Measurements from ENCODE around the gene EDC3. TPM values are rescaled to one million over a fixed set of nuclear protein-coding genes. Genes with fewer than 3 reads are reported as not detected.
"Not testable (repeated sequence)": the region's sequence is repeated elsewhere in the genome, so short reads cannot be mapped to it uniquely, and the experiment has no call there.

EDC3 gene, protein sequence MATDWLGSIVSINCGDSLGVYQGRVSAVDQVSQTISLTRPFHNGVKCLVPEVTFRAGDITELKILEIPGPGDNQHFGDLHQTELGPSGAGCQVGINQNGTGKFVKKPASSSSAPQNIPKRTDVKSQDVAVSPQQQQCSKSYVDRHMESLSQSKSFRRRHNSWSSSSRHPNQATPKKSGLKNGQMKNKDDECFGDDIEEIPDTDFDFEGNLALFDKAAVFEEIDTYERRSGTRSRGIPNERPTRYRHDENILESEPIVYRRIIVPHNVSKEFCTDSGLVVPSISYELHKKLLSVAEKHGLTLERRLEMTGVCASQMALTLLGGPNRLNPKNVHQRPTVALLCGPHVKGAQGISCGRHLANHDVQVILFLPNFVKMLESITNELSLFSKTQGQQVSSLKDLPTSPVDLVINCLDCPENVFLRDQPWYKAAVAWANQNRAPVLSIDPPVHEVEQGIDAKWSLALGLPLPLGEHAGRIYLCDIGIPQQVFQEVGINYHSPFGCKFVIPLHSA
- 58.4 and 61.4 TPM in 2 replicates for total RNA-seq

DNA sequence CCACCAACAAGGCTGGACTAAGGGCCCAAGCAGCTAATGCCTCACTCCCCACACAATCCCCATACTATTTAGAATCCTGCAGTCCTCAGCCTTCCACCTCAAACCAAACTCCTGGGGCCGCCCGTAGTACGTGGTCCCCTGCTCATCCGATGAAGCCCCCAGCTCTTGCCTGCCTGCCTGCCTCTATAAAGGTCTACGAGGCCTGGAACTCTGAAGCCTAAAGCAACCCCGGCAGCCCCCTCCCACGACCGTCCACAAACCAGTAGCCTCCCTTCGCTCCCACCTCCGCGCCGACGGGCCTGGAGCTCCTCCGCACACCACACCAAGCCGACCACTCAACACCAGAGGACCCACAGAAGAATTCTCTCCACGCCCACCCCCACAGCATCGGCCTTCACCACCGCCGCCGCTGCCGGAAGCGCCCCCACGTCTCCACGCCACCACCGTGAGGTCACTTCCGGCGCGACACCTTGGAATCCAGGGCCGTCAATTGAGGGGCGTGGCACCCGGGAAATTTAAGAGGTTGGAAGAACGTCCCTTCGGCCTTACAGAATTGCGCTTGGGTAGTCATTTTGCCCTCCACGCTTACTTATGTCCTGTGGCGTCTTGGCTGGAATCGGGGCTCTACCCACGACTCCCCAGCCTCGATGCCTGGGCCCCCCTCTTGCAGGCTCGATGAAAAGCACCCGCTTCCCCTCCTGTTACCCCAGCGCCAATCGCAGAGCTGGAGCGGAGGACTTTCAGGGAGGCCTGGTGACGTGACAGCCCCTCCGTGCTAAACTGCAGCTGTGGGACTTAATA lies at the start of gene EDC3:
Gene EDC3 (minus strand): TSS at position 428 of the 801 bp plus-strand sequence. CDS start 20,900 bp downstream, outside the sequence.
- intact Hi-C loops (cut with micrococcal nuclease): loop anchor here (1.0 to 5.0 kb wide), 7 partner anchors 29 to 929 kb away; partner anchors contain the start of genes ARID3B, CLK3, MPI and SNUPN
- Mint-ChIP-seq H3K27ac (peak within 1 kb of the TSS; percentile 100), H3K4me3 (peak within 1 kb of the TSS; percentile 100)

DNA sequence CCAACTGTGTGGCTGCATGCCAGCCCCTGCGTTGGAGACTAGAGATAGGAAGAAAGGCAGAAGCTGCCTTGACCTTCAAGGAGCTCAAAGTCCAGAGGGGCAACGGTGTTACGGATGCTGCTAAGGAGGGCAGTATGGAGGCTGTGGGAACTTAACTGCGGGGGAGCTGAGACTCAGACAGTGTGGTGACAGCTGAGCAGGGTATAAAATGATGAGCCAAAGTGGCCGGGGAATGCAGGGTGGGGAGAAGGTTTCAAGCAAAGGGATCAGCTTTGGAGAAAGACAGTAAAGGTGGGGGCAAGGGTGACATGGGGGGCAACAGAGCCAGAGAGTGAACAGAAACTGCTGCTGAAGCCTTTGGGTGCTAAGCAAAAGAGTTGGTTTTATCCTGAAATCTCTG lies 46.6 kb upstream of the EDC3 start:
- Mint-ChIP-seq H3K27ac (no peak overlapping the region), H3K36me3 (ENCODE audit: low read depth) (no peaks in the 10 kb centered on the region), H3K4me3 (no peak overlapping the region), H3K9me3 (peaks cover 15% of the 10 kb centered on the region), H3K27me3 (ENCODE audit: insufficient read depth) (peaks cover 4% of the 10 kb centered on the region), H3K4me1 (ENCODE audit: low read depth) (peaks cover 6% of the 10 kb centered on the region)
- intact Hi-C loops (cut with micrococcal nuclease): no loop called here
- DNase-seq (ENCODE audit: low spot score): no peak

More for the DNA sequence above, at the start of gene EDC3:
- peak; percentile 80 for DNase-seq (ENCODE audit: low spot score)
- H3K9me3 Mint-ChIP-seq: no peaks in the 10 kb centered on the region
- peaks cover 40% of the 10 kb centered on the region for H3K4me1 Mint-ChIP-seq (ENCODE audit: low read depth)
- peaks cover 2% of the 10 kb centered on the region for H3K27me3 Mint-ChIP-seq (ENCODE audit: insufficient read depth)
- peaks cover 2% of the 10 kb centered on the region for H3K36me3 Mint-ChIP-seq (ENCODE audit: low read depth)

DNA sequence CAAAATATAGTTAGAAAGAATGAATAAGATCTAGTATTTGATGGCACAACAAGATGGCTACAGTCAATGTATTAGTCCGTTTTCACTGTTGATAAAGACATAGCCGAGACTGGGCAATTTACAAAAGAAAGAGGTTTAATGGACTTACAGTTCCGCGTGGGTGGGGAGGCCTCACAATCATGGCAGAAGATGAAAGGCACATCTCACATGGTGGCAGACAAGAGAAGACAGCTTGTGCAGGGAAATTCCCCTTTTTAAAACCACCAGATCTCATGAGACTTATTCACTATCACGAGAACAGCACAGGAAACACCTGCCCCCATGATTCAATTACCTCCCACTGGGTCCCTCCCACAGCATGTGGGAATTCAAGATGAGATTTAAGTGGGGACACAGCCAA lies 42.4 kb upstream of the EDC3 start:
- H3K9me3 Mint-ChIP-seq: peaks cover 19% of the 10 kb centered on the region
- intact Hi-C loops (cut with micrococcal nuclease); H3K4me3 Mint-ChIP-seq; H3K27me3 Mint-ChIP-seq (ENCODE audit: insufficient read depth); H3K4me1 Mint-ChIP-seq (ENCODE audit: low read depth); DNase-seq (ENCODE audit: low spot score); H3K36me3 Mint-ChIP-seq (ENCODE audit: low read depth); H3K27ac Mint-ChIP-seq: not testable (repeated sequence)

DNA sequence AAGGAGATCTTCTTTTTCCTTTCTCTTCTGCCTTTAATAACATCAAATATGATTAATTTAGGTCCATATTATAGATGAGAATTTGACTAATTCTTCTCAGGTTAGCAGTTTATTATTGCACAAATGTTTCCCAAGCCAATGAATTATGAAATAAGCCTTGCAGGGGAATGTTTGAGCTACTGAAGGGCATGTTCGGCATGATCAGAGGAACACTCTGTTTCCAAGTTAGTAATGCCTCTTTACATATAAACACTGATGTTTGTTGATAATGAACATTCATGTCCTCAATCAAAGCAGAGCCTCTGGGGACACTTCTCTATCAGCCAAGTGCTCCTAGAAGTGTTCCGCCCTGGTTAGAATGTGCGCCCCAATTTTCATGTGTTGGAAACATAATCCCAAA lies 39.5 kb upstream of the EDC3 start:
- Mint-ChIP-seq H3K27me3 (ENCODE audit: insufficient read depth) (peaks cover 6% of the 10 kb centered on the region), H3K4me3 (no peak overlapping the region), H3K9me3 (peaks cover 12% of the 10 kb centered on the region), H3K4me1 (ENCODE audit: low read depth) (peaks cover 6% of the 10 kb centered on the region), H3K36me3 (ENCODE audit: low read depth) (no peaks in the 10 kb centered on the region), H3K27ac (no peak overlapping the region)
- intact Hi-C loops (cut with micrococcal nuclease): no loop called here
- no peak for DNase-seq (ENCODE audit: low spot score)

DNA sequence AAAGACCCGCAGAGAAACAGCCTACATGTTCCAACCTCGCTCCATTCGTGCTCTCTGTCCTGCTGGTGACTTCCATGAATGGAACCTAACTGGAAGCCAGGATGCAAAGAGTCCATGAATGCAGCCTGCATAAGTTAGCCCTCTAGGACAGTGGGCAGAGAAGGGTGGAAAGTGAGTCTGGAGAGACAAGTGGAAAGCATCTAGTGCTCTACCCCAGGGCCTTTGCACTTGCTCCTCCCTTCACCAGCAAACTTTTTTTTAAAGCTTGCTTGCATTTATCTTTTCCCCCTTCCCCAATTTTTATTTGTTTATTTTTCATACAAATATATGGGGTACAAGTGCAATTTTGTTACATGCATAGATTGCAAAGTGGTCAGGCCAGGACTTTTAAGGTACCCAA lies 37.4 kb upstream of the EDC3 start:
- H3K27me3 Mint-ChIP-seq (ENCODE audit: insufficient read depth): peaks cover 6% of the 10 kb centered on the region
- DNase-seq (ENCODE audit: low spot score): no peak
- no peaks in the 10 kb centered on the region for H3K36me3 Mint-ChIP-seq (ENCODE audit: low read depth)
- no peak overlapping the region for H3K27ac Mint-ChIP-seq
- H3K4me1 Mint-ChIP-seq (ENCODE audit: low read depth): peaks cover 5% of the 10 kb centered on the region
- no peak overlapping the region for H3K4me3 Mint-ChIP-seq
- intact Hi-C loops (cut with micrococcal nuclease): no loop called here
- peaks cover 11% of the 10 kb centered on the region for H3K9me3 Mint-ChIP-seq

DNA sequence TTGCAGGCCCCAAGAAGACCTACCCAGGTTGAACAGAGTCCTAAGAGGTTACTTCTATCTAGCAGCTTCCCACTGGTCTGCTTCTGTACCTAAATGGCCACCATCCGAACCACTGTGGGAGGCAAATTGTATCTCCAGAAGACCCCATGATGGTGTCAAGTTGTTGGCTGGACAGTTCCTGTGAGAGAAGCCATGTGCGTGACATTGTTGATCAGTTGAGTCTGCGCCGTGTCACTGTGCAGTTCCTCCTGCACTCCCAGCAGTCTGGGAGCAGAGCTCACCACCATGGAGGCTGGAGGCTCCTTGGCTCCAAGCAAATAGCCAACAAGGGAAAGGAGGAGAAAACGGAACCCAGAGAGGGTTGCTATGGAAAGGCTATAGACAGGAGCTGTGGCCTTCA lies 37.0 kb upstream of the EDC3 start:
- no peak overlapping the region for H3K4me3 Mint-ChIP-seq
- H3K4me1 Mint-ChIP-seq (ENCODE audit: low read depth): peaks cover under 1% of the 10 kb centered on the region
- H3K9me3 Mint-ChIP-seq: peaks cover 7% of the 10 kb centered on the region
- H3K27ac Mint-ChIP-seq: no peak overlapping the region
- H3K27me3 Mint-ChIP-seq (ENCODE audit: insufficient read depth): peaks cover 6% of the 10 kb centered on the region
- H3K36me3 Mint-ChIP-seq (ENCODE audit: low read depth): no peaks in the 10 kb centered on the region
- DNase-seq (ENCODE audit: low spot score): no peak
- intact Hi-C loops (cut with micrococcal nuclease): no loop called here

DNA sequence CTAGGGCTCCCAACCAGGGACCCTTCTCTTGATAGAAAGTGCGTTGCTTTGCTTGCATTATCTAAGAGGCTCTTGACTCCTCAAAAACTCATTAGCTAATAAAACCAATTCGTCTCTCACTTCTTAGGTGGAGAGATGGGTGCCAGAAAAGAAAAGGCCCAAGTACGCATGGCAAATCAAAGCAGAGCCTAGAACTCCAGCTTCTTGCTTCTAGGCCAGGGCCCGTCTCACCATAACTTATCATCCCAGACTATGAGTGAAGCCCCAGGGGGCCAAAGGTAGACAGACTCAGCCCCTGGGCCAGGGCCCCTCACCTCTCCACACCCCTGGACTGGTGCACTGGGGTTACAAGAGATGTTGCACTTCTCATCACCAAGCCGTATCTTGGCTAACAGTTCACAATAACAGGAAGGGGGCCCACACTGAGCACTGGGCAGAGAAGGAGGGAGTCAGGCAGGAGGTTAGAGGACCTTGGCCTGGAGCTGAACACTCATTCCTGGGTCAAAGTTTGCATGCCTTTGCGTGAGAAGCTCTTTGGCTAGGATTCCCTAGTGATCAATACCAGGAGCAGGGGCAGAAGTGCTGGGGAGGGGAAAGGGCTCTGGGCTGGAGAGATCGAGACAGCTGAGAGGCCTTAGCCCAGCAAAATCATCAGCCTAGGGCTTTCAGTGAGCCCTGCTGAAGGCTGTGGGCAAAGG lies 34.9 kb upstream of the EDC3 start:
- DNase-seq (ENCODE audit: low spot score): no peak
- H3K27ac Mint-ChIP-seq: no peak overlapping the region

DNA sequence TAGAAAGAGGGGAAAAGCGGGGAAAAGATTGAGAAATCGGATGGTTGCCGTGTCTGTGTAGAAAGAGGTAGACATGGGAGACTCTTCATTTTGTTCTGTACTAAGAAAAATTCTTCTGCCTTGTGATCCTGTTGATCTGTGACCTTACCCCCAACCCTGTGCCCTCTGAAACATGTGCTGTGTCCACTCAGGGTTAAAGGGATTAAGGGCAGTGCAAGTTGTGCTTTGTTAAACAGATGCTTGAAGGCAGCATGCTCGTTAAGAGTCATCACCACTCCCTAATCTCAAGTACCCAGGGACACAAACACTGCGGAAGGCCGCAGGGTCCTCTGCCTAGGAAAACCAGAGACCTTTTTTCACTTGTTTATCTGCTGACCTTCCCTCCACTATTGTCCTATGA lies 33.5 kb upstream of the EDC3 start:
- DNase-seq (ENCODE audit: low spot score): not testable (repeated sequence)

More for the DNA sequence above, 34.9 kb upstream of the EDC3 start:
- intact Hi-C loops (cut with micrococcal nuclease): no loop called here
- H3K4me3 Mint-ChIP-seq: no peak overlapping the region
- no peaks in the 10 kb centered on the region for H3K9me3 Mint-ChIP-seq
- H3K4me1 Mint-ChIP-seq (ENCODE audit: low read depth): peaks cover 7% of the 10 kb centered on the region
- no peaks in the 10 kb centered on the region for H3K36me3 Mint-ChIP-seq (ENCODE audit: low read depth)
- peaks cover 11% of the 10 kb centered on the region for H3K27me3 Mint-ChIP-seq (ENCODE audit: insufficient read depth)

DNA sequence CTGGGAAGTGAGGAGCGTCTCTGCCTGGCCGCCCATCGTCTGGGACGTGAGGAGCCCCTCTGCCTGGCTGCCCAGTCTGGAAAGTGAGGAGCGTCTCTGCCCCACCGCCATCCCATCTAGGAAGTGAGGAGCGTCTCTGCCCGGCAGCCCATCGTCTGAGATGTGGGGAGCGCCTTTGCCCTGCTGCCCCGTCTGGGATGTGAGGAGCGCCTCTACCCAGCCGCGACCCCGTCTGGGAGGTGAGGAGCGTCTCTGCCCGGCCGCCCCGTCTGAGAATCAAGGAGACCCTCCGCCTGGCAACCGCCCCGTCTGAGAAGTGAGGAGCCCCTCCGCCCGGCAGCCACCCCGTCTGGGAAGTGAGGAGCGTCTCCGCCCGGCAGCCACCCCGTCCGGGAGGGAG lies 32.9 kb upstream of the EDC3 start:
- H3K27ac Mint-ChIP-seq; H3K4me3 Mint-ChIP-seq; DNase-seq (ENCODE audit: low spot score): not testable (repeated sequence)

More for the DNA sequence above, 33.5 kb upstream of the EDC3 start:
- H3K36me3 Mint-ChIP-seq (ENCODE audit: low read depth); H3K27ac Mint-ChIP-seq; H3K9me3 Mint-ChIP-seq; intact Hi-C loops (cut with micrococcal nuclease); H3K4me3 Mint-ChIP-seq: not testable (repeated sequence)
- peaks cover 15% of the 10 kb centered on the region for H3K4me1 Mint-ChIP-seq (ENCODE audit: low read depth)
- peaks cover 21% of the 10 kb centered on the region for H3K27me3 Mint-ChIP-seq (ENCODE audit: insufficient read depth)

DNA sequence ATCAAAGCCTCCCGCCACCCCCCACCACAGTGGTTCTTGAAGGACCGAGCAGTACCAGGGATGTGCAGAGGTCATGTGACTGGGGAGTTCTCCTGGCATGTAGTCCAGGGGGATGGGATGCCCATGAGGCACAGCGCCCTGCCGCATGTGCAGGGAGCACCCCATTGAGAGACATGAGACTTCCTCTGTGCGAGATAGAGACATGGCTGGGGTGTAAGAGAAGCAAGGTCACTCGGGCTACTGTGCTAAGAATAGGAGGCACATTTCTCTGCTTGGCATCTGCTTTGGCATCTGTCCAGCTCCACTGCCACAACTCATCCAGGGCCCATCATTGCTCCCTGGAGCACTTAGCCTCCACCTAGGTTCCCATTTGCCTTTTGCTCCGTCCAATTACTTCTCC lies 31.9 kb upstream of the EDC3 start:
- Mint-ChIP-seq H3K4me3 (peak overlapping the region; percentile 75), H3K27ac (no peak overlapping the region), H3K27me3 (ENCODE audit: insufficient read depth) (peaks cover 23% of the 10 kb centered on the region), H3K9me3 (no peaks in the 10 kb centered on the region), H3K4me1 (ENCODE audit: low read depth) (peaks cover 17% of the 10 kb centered on the region), H3K36me3 (ENCODE audit: low read depth) (no peaks in the 10 kb centered on the region)
- intact Hi-C loops (cut with micrococcal nuclease): no loop called here
- DNase-seq (ENCODE audit: low spot score): no peak

More for the DNA sequence above, 32.9 kb upstream of the EDC3 start:
- peaks cover 23% of the 10 kb centered on the region for H3K27me3 Mint-ChIP-seq (ENCODE audit: insufficient read depth)
- peaks cover 17% of the 10 kb centered on the region for H3K4me1 Mint-ChIP-seq (ENCODE audit: low read depth)
- H3K36me3 Mint-ChIP-seq (ENCODE audit: low read depth); H3K9me3 Mint-ChIP-seq; intact Hi-C loops (cut with micrococcal nuclease): not testable (repeated sequence)

DNA sequence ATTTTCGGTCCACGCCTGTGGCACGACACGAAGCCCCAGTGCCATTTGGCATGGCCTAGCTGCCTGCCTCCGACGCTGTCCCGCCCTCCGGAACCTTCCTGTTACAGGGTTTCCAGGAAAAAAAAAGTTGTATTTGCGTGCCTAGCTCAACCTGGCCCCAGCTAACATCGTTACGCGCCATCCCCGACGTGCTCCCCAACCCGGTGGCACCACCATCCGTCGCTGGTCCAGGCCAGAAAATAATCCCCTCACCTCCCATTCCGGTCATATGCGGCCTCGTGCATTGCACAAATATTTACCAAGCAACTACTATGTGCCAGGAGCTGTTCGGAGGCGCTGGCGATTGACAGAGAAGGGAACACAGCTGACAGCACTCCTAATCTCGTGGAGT lies 30.9 kb upstream of the EDC3 start:
- intact Hi-C loops (cut with micrococcal nuclease): no loop called here
- peaks cover 23% of the 10 kb centered on the region for H3K27me3 Mint-ChIP-seq (ENCODE audit: insufficient read depth)
- H3K27ac Mint-ChIP-seq: peak overlapping the region; percentile 65
- H3K4me3 Mint-ChIP-seq: peak overlapping the region; percentile 75
- peaks cover 17% of the 10 kb centered on the region for H3K4me1 Mint-ChIP-seq (ENCODE audit: low read depth)
- DNase-seq (ENCODE audit: low spot score): no peak
- no peaks in the 10 kb centered on the region for H3K36me3 Mint-ChIP-seq (ENCODE audit: low read depth)
- H3K9me3 Mint-ChIP-seq: no peaks in the 10 kb centered on the region

DNA sequence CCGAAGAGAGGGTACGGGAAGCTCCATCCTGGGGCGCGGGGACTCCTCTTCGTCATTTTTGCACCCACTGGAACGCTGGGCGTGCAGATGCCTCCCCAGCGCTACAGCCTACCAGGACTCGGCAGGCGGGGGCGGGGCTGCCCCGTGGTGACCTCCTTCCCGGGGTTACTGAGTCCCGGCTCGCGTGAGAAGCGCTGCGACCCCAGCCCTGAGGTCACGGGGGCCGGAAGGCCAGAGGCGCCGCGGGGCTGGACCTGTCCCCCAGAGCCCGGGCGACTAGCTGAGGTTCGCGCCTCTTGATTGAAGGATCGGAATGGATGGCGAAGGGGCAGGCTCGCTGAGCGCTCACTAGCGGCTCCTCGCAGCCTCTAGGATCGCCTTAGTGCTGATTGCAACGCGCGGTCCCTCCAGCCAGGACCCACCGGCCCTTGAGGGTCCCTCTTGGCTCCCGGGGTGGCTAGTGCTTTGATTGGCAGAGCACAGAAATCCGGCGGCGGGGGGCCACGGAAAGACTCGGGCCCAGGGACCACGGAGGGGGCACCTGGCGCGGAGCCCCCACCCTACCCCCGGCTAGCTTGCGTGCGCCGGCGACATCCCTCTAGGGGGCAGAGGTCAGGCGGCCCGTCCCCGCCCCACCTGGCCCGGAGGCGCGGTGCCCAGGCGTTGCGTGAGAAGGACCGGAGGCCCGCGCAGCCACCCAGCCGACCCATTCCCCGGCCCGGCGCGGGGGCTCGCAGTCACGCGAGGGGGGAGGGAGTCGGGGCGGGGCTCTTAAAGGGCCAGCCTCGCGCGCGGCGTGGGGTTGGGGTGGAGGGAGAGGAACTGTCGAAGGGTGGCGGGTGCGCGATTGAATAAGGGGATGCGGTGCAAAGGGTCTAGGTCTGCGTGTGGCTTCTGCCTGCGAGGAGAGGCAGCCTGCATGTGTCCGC lies 30.3 kb upstream of the EDC3 start:
- intact Hi-C loops (cut with micrococcal nuclease): no loop called here
- Mint-ChIP-seq H3K4me1 (ENCODE audit: low read depth) (peaks cover 17% of the 10 kb centered on the region), H3K27me3 (ENCODE audit: insufficient read depth) (peaks cover 23% of the 10 kb centered on the region), H3K36me3 (ENCODE audit: low read depth) (no peaks in the 10 kb centered on the region), H3K4me3 (peak overlapping the region; percentile 75), H3K27ac (no peak overlapping the region), H3K9me3 (no peaks in the 10 kb centered on the region)
- peak; percentile 44 for DNase-seq (ENCODE audit: low spot score)

Data from activated T-helper 1 cell treated with anti-CD3 and anti-CD28 coated beads, Interleukin-12 subunit alpha, Interleukin-12 subunit beta, Interleukin-2, Interleukin-4 antibody, amounts not matched to agents 30 ng/mL and 10 ng/mL and 1 ng/mL, durations not matched to agents 14 hours and 24 hours and 36 hours (primary cell).